ENCODE data around the gene SNRNP25.
A peak's percentile ranks its signal among the peaks of the same experiment; 100 is the strongest.

Gene SNRNP25

GRCh38 chr16:63466-63865 is 9.8 kb downstream of the SNRNP25 start:
- Histone ChIP-seq H3K4me3 (ENCODE audit: low read depth in 1 of 5, low read length in 5 of 5) (no peak overlapping the region), H3K27me3 (ENCODE audit: control insufficient read depth in 5 of 5, insufficient read depth in 4 of 5, low read length in 5 of 5) (no peaks in the 10 kb centered on the region), H3K36me3 (ENCODE audit: control insufficient read depth in 5 of 5, insufficient read depth in 5 of 5, low read length in 5 of 5) (peaks cover 0 to 65% (median 62%) of the 10 kb centered on the region in 5 donors), H3K9ac (ENCODE audit: low read length in 5 of 5) (no peak overlapping the region), H3K27ac (ENCODE audit: low read depth, low read length) (no peak overlapping the region), H3K4me1 (ENCODE audit: control insufficient read depth in 5 of 5, insufficient read depth in 5 of 5, low read length in 5 of 5) (peaks cover 0 to 30% (median 25%) of the 10 kb centered on the region in 5 donors), H3K9me3 (ENCODE audit: control insufficient read depth in 5 of 5, low read length in 5 of 5) (no peaks in the 10 kb centered on the region)

- peaks cover 0 to 37% (median 33%) of the 10 kb centered on the region in 5 donors for H3K4me1 ChIP-seq (ENCODE audit: control insufficient read depth in 5 of 5, insufficient read depth in 5 of 5, low read length in 5 of 5)
- no peak overlapping the region for H3K27ac ChIP-seq (ENCODE audit: low read depth, low read length)
- no peak overlapping the region for H3K9ac ChIP-seq (ENCODE audit: low read length in 5 of 5)
- H3K9me3 ChIP-seq (ENCODE audit: control insufficient read depth in 5 of 5, low read length in 5 of 5), result no peaks in the 10 kb centered on the region
- H3K36me3 ChIP-seq (ENCODE audit: control insufficient read depth in 5 of 5, insufficient read depth in 5 of 5, low read length in 5 of 5), result peaks cover 0 to 57% (median 54%) of the 10 kb centered on the region in 5 donors
- H3K27me3 ChIP-seq (ENCODE audit: control insufficient read depth in 5 of 5, insufficient read depth in 4 of 5, low read length in 5 of 5), result no peaks in the 10 kb centered on the region
- no peak overlapping the region for H3K4me3 ChIP-seq (ENCODE audit: low read depth in 1 of 5, low read length in 5 of 5)
Observed at GRCh38 chr16:63998-64913, 10.6 kb downstream of the SNRNP25 start.

- H3K4me3 ChIP-seq (ENCODE audit: low read depth in 1 of 5, low read length in 5 of 5), result no peak overlapping the region
- H3K9ac ChIP-seq (ENCODE audit: low read length in 5 of 5), result no peak overlapping the region
- no peak overlapping the region for H3K27ac ChIP-seq (ENCODE audit: low read depth, low read length)
- H3K4me1 ChIP-seq (ENCODE audit: control insufficient read depth in 5 of 5, insufficient read depth in 5 of 5, low read length in 5 of 5), result peaks cover 2 to 44% (median 40%) of the 10 kb centered on the region in 5 donors
- no peaks in the 10 kb centered on the region for H3K27me3 ChIP-seq (ENCODE audit: control insufficient read depth in 5 of 5, insufficient read depth in 4 of 5, low read length in 5 of 5)
- peaks cover 0 to 51% (median 48%) of the 10 kb centered on the region in 5 donors for H3K36me3 ChIP-seq (ENCODE audit: control insufficient read depth in 5 of 5, insufficient read depth in 5 of 5, low read length in 5 of 5)
- H3K9me3 ChIP-seq (ENCODE audit: control insufficient read depth in 5 of 5, low read length in 5 of 5), result no peaks in the 10 kb centered on the region
Observed at GRCh38 chr16:64914-65255, 11.3 kb downstream of the SNRNP25 start.

GRCh38 chr16:65745-66144 is 12.1 kb downstream of the SNRNP25 start:
- H3K9me3 ChIP-seq (ENCODE audit: control insufficient read depth in 5 of 5, low read length in 5 of 5), result no peaks in the 10 kb centered on the region
- no peak overlapping the region for H3K4me3 ChIP-seq (ENCODE audit: low read depth in 1 of 5, low read length in 5 of 5)
- peaks cover 0 to 42% (median 40%) of the 10 kb centered on the region in 5 donors for H3K36me3 ChIP-seq (ENCODE audit: control insufficient read depth in 5 of 5, insufficient read depth in 5 of 5, low read length in 5 of 5)
- no peak overlapping the region for H3K27ac ChIP-seq (ENCODE audit: low read depth, low read length)
- H3K27me3 ChIP-seq (ENCODE audit: control insufficient read depth in 5 of 5, insufficient read depth in 4 of 5, low read length in 5 of 5), result no peaks in the 10 kb centered on the region
- no peak overlapping the region for H3K9ac ChIP-seq (ENCODE audit: low read length in 5 of 5)
- peaks cover 2 to 52% (median 47%) of the 10 kb centered on the region in 5 donors for H3K4me1 ChIP-seq (ENCODE audit: control insufficient read depth in 5 of 5, insufficient read depth in 5 of 5, low read length in 5 of 5)

- no peak overlapping the region for H3K27ac ChIP-seq (ENCODE audit: low read depth, low read length)
- peaks cover 0 to 3% (median 0%) of the 10 kb centered on the region in 5 donors for H3K27me3 ChIP-seq (ENCODE audit: control insufficient read depth in 5 of 5, insufficient read depth in 4 of 5, low read length in 5 of 5)
- peaks cover 2 to 60% (median 55%) of the 10 kb centered on the region in 5 donors for H3K4me1 ChIP-seq (ENCODE audit: control insufficient read depth in 5 of 5, insufficient read depth in 5 of 5, low read length in 5 of 5)
- H3K9ac ChIP-seq (ENCODE audit: low read length in 5 of 5), result peak overlapping the region in 1 of 5 donors; percentile 2
- H3K4me3 ChIP-seq (ENCODE audit: low read depth in 1 of 5, low read length in 5 of 5), result no peak overlapping the region
- H3K9me3 ChIP-seq (ENCODE audit: control insufficient read depth in 5 of 5, low read length in 5 of 5), result no peaks in the 10 kb centered on the region
- H3K36me3 ChIP-seq (ENCODE audit: control insufficient read depth in 5 of 5, insufficient read depth in 5 of 5, low read length in 5 of 5), result peaks cover 0 to 36% (median 33%) of the 10 kb centered on the region in 5 donors
Observed at GRCh38 chr16:66309-67182, 12.9 kb downstream of the SNRNP25 start.

GRCh38 chr16:67183-67791 is 13.7 kb downstream of the SNRNP25 start:
- Histone ChIP-seq H3K4me1 (ENCODE audit: control insufficient read depth in 5 of 5, insufficient read depth in 5 of 5, low read length in 5 of 5) (peaks cover 2 to 65% (median 59%) of the 10 kb centered on the region in 5 donors), H3K9me3 (ENCODE audit: control insufficient read depth in 5 of 5, low read length in 5 of 5) (no peaks in the 10 kb centered on the region), H3K36me3 (ENCODE audit: control insufficient read depth in 5 of 5, insufficient read depth in 5 of 5, low read length in 5 of 5) (peaks cover 0 to 28% (median 26%) of the 10 kb centered on the region in 5 donors), H3K9ac (ENCODE audit: low read length in 5 of 5) (peak overlapping the region in 1 of 5 donors; percentile 25), H3K27me3 (ENCODE audit: control insufficient read depth in 5 of 5, insufficient read depth in 4 of 5, low read length in 5 of 5) (peaks cover 0 to 3% (median 0%) of the 10 kb centered on the region in 5 donors), H3K4me3 (ENCODE audit: low read depth in 1 of 5, low read length in 5 of 5) (no peak overlapping the region), H3K27ac (ENCODE audit: low read depth, low read length) (no peak overlapping the region)

- peak overlapping the region in 2 of 5 donors; percentile 30 to 32 for H3K9ac ChIP-seq (ENCODE audit: low read length in 5 of 5)
Observed at GRCh38 chr16:67884-68789, 14.5 kb downstream of the SNRNP25 start.

GRCh38 chr16:69181-69580 is 15.6 kb downstream of the SNRNP25 start:
- no peaks in the 10 kb centered on the region for H3K9me3 ChIP-seq (ENCODE audit: control insufficient read depth in 5 of 5, low read length in 5 of 5)
- H3K27me3 ChIP-seq (ENCODE audit: control insufficient read depth in 5 of 5, insufficient read depth in 4 of 5, low read length in 5 of 5), result peaks cover 0 to 5% (median 0%) of the 10 kb centered on the region in 5 donors
- H3K4me3 ChIP-seq (ENCODE audit: low read depth in 1 of 5, low read length in 5 of 5), result no peak overlapping the region
- H3K9ac ChIP-seq (ENCODE audit: low read length in 5 of 5), result peak overlapping the region in 2 of 5 donors; percentile 21 to 42
- peaks cover 4 to 80% (median 73%) of the 10 kb centered on the region in 5 donors for H3K4me1 ChIP-seq (ENCODE audit: control insufficient read depth in 5 of 5, insufficient read depth in 5 of 5, low read length in 5 of 5)
- H3K27ac ChIP-seq (ENCODE audit: low read depth, low read length), result no peak overlapping the region
- peaks cover 0 to 9% (median 8%) of the 10 kb centered on the region in 5 donors for H3K36me3 ChIP-seq (ENCODE audit: control insufficient read depth in 5 of 5, insufficient read depth in 5 of 5, low read length in 5 of 5)

More at GRCh38 chr16:67884-68789, 14.5 kb downstream of the SNRNP25 start:
- Histone ChIP-seq H3K4me1 (ENCODE audit: control insufficient read depth in 5 of 5, insufficient read depth in 5 of 5, low read length in 5 of 5) (peaks cover 4 to 70% (median 65%) of the 10 kb centered on the region in 5 donors), H3K4me3 (ENCODE audit: low read depth in 1 of 5, low read length in 5 of 5) (no peak overlapping the region), H3K9me3 (ENCODE audit: control insufficient read depth in 5 of 5, low read length in 5 of 5) (no peaks in the 10 kb centered on the region), H3K27ac (ENCODE audit: low read depth, low read length) (no peak overlapping the region), H3K36me3 (ENCODE audit: control insufficient read depth in 5 of 5, insufficient read depth in 5 of 5, low read length in 5 of 5) (peaks cover 0 to 20% (median 18%) of the 10 kb centered on the region in 5 donors), H3K27me3 (ENCODE audit: control insufficient read depth in 5 of 5, insufficient read depth in 4 of 5, low read length in 5 of 5) (peaks cover 0 to 5% (median 0%) of the 10 kb centered on the region in 5 donors)

- Histone ChIP-seq H3K4me3 (ENCODE audit: low read depth in 1 of 5, low read length in 5 of 5) (peak overlapping the region; percentile 56 to 76 (median 73)), H3K27me3 (ENCODE audit: control insufficient read depth in 5 of 5, insufficient read depth in 4 of 5, low read length in 5 of 5) (peaks cover 0 to 5% (median 0%) of the 10 kb centered on the region in 5 donors), H3K9me3 (ENCODE audit: control insufficient read depth in 5 of 5, low read length in 5 of 5) (no peaks in the 10 kb centered on the region), H3K36me3 (ENCODE audit: control insufficient read depth in 5 of 5, insufficient read depth in 5 of 5, low read length in 5 of 5) (no peaks in the 10 kb centered on the region), H3K27ac (ENCODE audit: low read depth, low read length) (peak overlapping the region; percentile 62), H3K9ac (ENCODE audit: low read length in 5 of 5) (peak overlapping the region in 3 of 5 donors; percentile 66 to 81 (median 76)), H3K4me1 (ENCODE audit: control insufficient read depth in 5 of 5, insufficient read depth in 5 of 5, low read length in 5 of 5) (peaks cover 6 to 90% (median 84%) of the 10 kb centered on the region in 5 donors)
Observed at GRCh38 chr16:71210-71539, 17.5 kb downstream of the SNRNP25 start.

Data from subcutaneous abdominal adipose tissue (tissue), 5 donors.